GM18520 (cell line): ENCODE measurements around the gene CRYM.
"Not testable (repeated sequence)": the region's sequence is repeated elsewhere in the genome, so short reads cannot be mapped to it uniquely, and the experiment has no call there.

Source experiments
- ATAC-seq: cut with Tn5 transposase; IDR thresholded peaks from one replicate; pipeline ENCODE4 v1.9.1; 2021; ENCODE audit not compliant: unreplicated experiment

CRYM gene

DNA sequence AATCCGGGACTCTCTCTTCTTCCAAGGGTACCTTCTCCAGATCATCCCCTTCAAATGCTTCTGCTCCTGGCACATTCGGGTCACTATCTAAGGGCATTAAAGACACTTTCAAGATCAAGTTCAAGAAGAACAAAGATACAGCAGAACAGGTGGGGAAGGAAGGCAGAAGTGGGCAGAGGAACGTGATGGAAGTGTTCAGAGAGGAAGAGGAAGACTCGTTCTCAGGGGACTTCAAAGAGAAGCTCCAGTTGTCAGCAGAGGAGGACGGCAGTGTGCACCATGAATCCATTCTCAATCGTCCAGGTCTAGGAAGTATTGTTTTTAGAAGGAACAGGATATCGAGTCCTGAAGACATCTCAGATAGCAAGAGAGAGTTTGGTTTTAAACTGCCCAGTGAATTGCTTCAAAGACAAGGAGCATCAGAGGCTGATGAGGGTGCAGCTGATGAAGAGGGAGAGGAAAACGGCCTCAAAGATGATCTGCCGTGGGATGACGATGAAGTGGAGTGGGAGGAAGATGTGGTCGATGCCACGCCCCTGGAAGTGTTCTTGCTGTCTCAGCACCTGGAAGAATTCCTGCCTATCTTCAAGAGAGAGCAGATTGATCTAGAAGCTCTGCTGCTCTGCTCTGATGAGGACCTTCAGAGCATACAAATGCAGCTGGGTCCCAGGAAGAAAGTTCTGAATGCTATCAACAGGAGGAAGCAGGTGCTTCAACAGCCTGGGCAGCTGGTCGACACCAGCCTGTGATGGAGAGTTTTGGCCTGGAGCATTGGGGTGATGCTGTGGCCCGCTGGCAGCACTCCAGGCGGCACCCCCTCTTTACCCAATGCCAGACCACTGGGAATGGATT, 27.8 kb downstream of the CRYM start:
- no peak for ATAC-seq

DNA sequence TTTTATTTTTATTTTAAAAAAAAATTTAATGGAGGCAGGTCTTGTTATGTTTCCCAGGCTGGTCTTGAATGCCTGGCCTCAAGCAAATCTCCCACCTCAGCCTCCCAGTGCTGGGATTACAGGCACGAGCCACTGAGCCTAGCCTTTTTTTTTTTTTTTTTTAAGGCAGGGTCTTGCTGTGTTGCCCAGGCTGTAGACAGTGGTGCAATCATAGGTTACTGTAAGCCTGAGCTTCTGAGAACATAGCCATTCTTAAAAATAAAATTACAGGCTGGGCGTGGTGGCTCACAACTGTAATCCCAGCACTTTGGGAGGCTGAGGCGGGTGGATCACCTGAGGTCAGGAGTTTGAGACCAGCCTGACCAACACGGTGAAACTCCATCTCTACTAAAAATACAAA, 29.9 kb downstream of the CRYM start:
- ATAC-seq = not testable (repeated sequence)

GRCh38 chr16:21244518-21245215, 33.4 kb downstream of the CRYM start:
- ATAC-seq = no peak

- ATAC-seq = no peak
These were observed 35.3 kb downstream of the CRYM start for GRCh38 chr16:21242756-21243155.

GRCh38 chr16:21239646-21240045, 38.4 kb downstream of the CRYM start:
- ATAC-seq = no peak

DNA sequence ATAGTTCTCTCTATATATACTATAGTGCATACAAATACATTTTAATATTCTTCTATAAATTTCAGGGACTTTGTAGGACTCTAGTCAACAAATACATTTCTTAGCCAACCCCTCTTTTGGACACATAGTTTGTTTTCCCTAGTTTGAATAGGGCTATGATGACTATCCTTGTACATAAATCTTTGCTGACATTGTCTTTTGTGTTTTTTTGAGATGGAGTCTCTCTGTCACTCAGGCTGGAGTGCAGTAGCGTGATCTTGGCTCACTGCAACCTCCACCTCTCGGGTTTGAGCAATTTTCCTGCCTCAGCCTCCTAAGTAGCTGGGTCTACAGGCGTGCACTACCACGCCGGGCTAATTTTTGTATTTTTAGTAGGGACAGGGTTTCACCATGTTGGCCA, 41.3 kb downstream of the CRYM start:
- no peak for ATAC-seq

GRCh38 chr16:21235199-21235585, 42.9 kb downstream of the CRYM start:
- no peak for ATAC-seq

GRCh38 chr16:21233521-21234150, 44.5 kb downstream of the CRYM start, which contains the start of gene ANKS4B:
TSS of gene ANKS4B (plus strand) at chr16:21233699. CDS start at chr16:21233738, 39 bp downstream.
- ATAC-seq = no peak

DNA sequence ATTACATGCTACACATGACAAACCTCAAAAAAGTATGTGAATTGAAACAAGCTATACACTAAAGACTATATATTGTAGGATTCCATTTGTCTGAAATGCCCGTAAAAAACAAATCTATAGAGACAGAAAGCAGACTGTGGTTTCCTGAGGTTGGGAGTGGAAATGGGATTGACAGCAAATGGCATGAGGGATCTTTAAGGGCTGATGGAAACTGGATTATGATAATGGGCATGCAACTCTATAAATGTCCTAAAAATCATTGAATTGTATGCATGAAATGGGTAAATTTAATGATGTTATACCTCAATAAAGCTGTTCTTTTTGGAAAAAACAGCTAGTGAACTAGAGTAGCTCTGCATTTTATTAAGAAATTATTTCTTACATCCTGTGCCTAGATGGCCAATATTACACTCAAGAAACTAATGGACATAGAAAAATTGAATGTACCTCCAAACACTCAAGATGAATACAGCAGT, 45.0 kb downstream of the CRYM start:
- no peak for ATAC-seq

DNA sequence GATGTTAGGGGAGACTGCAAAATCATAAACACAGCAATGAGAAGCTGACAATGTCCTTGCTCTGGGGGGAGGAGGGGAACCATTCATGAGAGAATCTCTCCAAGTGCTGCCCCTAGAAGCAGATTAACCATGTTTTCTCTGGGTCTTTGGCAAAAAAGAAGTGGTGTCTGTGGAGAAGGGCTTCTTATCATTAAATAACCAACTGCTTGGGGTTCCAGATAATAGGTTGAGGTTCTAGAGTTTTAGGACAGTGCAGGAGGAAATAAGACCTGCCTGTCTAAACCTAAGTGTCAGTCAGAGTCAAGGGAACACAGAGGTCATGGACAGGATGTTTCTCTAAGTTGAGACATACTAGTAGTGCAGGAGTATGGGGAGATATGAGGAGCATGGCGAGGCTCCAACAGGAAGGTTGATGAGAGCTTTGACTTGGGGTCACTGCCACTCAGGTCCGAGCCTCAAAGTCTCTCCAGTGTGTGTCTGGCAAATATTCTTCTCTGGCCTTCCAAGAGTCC, 49.7 kb downstream of the CRYM start:
- no peak for ATAC-seq

DNA sequence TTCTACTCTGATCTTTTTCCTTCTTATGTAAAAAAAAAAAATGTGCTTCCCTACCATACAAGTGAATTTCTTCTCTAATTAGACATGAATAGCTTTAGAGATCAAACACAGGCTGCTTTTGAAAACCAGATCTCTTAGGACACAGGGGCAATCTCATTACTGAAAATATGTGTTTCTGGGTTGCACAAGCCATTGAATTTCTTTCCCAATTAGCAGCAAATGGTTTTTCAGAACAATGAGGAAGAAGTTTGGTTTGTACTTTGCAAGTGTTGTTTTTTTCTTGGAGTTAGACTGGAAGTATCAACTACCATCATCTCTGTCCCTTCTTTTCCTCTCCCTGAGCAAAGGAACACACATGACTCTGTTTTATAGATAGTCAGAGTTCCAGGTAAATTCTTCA, 50.2 kb downstream of the CRYM start:
- ATAC-seq = no peak

- no peak for ATAC-seq
These were observed 51.3 kb downstream of the CRYM start for GRCh38 chr16:21226749-21227148.

- ATAC-seq = no peak
These were observed 53.3 kb downstream of the CRYM start for GRCh38 chr16:21224800-21225199.

DNA sequence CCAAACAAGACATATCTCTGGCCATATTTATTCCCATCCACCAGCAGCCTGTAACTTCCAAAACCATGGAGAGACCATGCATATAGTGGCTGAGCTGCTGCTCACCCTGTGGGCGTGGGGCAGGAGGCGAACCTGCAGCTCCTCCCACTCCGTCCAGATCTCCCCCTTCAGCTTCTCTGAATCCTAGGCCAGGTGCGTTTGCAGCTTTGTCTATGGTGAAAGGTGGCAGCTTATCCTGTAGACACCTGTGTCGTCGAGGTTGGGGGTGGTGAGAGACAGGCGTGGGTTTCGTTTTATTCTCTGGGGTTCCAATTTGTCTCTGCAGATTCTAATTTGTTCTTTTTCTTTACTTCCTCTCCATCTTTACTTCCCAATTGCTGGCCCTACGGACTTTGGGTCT, 54.3 kb downstream of the CRYM start:
- ATAC-seq = no peak

DNA sequence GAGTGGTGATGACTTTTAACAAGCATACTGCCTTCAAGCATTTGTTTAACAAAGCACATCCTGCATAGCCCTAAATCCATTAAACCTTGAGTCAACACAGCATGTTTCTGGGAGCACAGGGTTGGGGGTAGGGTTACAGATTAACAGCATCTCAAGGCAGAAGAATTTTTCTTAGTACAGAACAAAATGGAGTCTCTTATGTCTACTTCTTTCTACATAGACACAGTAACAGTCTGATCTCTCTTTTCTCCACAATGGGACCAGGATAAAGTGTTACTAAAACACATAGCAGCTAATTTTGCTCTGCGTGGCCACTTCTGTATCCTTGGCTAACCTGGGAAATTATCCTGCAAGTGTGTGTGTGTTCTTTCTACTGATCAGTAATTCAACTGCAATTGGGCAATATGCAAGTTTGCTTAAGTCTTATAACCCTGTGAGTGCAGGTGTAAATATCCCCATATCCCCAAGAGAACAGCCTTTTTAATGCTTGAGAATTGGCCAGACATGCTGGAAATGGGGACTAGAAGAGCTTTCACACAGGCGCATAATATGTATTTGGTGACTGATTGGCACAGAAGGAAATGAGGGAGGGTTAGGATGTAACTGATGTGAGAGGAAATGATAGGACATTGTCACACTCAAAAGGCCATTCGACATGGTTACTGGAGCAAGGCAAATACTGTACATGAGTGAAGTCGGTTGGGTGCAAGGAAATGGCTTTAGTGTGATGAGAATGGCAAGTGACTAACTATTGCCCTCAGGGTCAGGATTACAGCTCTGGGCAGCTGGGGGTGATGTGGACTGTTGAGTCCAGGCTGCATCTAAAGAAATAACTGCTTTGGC, 55.4 kb downstream of the CRYM start:
- ATAC-seq = no peak

DNA sequence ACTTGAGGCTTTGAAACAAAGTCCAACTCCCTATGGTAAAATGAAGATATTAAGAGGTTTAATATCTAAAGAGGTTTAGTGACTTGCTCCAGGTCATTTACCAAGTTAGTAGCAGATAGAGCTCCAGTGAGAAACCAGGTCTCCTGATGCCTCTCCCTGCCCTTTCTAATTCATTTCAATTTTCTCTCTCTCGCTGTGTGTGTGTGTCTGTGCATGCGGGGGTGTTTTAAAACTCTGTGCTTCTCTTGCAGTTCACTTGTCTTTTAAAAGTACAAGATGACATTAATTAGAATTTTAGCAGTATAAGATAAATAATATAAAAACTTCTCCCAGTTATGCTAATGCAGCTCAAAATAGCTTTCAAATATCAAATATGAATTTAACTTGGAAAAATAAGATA, 58.5 kb downstream of the CRYM start:
- no peak for ATAC-seq

- no peak for ATAC-seq
These were observed 59.9 kb downstream of the CRYM start for GRCh38 chr16:21218153-21218552.

- no peak for ATAC-seq
These were observed 61.0 kb downstream of the CRYM start for GRCh38 chr16:21217121-21217520.

DNA sequence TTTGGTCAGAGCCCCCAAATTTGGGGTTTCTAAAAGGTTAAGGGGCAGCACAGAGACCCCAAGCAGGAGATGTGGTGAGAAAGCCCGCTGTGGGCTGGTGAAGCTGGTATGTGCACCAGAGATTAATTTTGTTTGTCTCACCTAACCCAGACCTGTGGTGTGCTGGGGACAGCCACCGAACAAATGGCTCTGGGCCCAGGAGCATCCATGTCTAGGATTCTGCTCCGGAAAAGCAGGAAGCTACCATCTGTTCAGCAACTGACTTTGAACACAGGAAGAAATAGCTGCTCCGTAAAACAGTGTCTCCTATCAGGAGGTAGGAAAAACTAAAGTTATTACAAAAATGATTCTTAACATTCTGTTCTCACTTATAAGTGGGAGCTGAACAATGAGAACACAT, 64.0 kb downstream of the CRYM start:
- no peak for ATAC-seq

- ATAC-seq = no peak
These were observed 66.6 kb downstream of the CRYM start, which contains the start of gene ZP2 for GRCh38 chr16:21211486-21211885. TSS of gene ZP2 (minus strand) at chr16:21211574. CDS start at chr16:21211547, 27 bp downstream.
